GM21723 (cell line): ENCODE results near the gene RNF121.

Experiments
- ATAC-seq: cut with Tn5 transposase; IDR thresholded peaks from one replicate; pipeline ENCODE4 v1.9.1; 2021; ENCODE audit warnings: mild to moderate bottlenecking, moderate library complexity; ENCODE audit not compliant: unreplicated experiment

RNF121 gene

DNA sequence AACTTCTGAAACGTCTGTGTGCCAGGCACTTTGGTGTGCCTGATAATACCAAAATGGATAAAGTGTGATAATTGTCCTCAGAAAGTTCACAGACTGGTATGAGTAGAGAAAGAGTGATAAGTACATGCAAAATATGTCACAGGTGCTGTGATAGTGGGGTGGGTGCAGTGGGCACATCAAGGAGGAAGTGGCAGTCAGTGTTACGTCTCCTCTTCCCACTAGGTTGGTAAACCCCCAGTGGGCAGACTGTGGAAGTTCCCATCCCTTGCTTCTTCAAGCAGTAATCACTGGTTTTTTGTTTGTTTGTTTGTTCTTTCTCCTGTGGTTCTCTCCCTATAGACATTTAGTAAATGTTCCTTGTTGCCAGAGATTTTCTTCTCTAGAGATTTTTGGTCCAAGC, 5.4 kb downstream of the RNF121 start:
- ATAC-seq, result no peak

DNA sequence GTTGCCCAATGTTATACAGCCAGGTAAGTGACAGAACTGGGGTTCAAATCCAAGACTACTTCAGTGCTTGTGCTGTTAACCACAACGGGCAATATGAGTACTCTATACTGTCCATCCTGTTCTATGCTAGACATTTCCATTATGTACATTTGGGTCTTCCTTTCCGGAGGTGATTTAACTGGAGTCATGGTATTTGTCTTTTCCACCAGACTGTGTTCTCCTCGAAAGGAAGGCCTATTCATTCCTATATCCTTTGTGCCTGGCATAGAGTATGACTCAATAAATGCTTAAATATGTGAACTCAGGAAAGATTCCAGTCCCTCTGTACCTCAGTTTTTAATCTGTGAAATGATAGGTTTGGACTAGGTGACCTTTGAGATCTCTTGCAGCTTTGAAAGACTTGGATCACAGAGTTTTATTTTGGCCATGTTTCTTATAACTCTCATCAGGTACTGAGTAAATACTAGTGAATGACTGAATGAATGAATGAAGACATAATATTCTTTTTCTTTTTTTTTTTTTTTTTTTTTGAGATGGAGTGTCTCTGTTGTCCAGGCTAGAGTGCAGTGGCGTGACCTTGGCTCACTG, 6.6 kb downstream of the RNF121 start:
- no peak for ATAC-seq

DNA sequence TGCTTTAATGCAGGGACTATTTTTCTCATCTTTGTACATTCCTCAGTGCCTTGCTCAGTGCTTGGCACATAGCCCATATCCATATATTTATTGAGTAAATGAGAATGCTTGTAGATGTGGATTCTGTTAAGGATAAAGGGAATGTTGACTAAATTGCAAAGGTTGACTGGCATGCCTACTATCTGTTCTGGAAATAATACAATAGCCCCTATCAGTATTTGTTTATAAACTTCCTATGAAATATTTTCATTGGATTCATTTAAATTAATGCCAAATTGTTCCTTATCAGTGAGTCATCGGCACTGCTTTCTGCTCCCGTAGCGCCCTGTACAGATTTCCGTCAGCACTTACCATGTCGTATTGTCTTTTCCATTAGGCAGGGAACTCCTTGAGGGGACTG, 8.0 kb downstream of the RNF121 start:
- no peak for ATAC-seq

DNA sequence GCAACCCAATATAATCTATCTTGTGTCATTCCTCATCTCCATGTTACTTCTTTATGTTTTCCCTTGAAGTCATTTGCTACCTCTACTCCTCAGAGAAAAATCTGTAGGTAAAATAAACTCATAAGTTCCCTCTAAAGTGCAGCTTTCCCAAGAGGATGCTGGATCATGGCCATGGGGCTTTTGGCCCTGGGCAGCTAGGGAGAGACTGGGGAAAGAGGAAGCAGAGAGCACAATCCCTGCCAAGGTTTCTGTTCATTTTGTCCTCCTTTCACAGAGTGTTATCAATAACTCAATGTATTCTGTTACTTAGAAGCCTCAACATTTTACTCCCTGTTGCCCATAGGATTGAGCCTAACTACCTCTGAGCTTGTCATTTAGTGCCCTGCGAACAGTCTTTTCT, 9.0 kb downstream of the RNF121 start:
- no peak for ATAC-seq

DNA sequence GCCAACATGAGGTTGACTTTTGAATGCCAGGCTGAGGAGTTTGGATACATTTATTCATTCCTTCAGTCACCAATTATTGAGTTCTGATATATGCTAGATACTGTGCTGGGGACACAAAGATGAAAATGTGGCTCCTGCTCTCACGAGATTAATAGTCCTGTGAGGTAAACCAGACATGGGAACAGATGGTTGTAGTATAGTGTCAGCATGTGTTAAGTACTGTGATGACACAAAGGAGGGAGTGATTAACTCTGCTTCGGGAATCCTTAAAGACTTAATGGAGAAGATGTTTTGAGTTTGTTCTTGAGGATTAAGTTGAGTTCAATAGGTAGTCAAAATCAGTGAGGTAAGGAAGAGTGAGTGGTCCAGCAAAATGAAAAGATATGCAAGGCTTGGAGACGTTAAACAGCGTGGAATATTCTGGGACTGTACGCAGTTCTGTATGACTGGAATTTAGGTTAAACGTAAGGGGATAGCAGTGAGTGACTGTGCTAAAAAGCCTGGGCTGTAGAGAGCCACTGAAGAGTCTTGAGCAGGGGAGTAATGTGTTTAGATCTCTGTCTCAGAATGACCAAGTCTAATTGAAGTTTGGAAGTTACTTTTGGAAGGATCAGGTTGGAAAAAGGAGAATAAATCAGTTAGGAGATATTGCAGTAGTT, 11.8 kb downstream of the RNF121 start:
- ATAC-seq, result no peak

DNA sequence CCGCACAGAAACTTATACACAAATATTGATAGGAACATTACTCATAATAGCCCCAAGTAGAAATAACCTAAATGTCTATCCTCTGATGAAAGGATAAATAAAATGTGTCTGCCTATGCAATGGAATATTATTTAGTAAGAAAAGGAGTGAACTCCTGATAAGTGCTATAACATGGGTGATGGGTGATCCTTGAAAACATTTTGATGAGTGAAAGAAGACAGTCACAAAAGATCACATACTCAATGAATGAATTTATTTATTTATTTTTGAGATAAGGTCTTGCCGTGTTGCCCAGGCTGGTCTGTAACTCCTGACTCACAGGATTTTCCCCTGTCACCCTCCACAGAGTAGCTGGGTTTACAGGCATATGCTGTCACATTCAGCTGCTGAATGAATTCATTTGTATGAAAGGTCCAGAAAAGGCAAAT, 17.3 kb downstream of the RNF121 start:
- ATAC-seq, result no peak

DNA sequence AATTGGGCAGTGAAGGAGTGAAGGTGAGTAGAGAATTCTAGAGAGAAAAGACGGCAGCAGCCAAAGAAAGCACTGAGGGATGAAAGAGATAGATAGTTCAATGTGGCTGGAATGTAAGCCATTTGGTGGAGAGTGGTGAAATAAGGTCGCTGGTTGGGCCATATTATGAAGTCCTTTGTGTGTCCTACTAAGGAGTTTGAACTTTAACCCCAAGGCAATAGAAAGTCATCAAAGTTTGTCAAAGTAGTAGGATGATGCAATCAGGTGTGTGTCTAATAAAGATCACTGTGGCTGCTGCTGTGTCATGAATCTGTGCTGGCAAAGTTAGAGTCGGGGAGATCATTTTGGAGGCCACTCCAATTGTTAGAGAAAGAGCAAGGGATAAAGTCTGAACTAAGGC, 18.7 kb downstream of the RNF121 start:
- ATAC-seq, result no peak

DNA sequence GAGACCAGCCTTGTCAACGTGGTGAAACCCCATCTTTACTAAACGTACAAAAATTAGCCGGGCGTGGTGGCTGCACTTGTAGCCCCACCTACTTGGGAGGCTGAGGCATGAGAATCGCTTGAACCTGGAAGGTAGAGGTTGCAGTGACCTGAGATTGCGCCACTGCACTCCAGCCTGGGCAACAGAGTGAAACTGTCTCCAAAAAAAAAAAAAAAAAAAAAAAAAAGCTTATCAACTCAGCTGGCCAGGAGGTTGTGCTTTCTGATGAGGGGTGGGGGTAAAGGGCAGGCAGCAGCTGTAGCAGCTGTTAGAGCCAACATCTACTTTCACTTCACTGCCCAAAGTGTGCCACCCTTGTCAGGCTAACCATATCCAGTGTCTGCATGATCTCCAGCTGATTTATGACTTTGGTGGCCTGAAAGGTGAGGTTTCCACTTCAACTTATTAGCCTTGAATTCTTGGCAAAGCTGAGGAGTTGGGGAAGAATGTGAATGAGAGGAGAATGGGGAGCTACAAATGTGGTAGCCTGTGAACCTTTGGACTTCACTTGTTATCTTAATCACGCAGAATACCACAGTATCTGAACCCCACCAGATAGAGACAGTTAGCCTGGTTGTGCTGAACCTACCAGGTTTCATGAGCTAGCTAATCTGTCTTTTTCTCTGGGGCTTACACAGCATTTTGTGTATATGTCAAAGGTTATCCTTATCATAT, 19.6 kb downstream of the RNF121 start:
- no peak for ATAC-seq

DNA sequence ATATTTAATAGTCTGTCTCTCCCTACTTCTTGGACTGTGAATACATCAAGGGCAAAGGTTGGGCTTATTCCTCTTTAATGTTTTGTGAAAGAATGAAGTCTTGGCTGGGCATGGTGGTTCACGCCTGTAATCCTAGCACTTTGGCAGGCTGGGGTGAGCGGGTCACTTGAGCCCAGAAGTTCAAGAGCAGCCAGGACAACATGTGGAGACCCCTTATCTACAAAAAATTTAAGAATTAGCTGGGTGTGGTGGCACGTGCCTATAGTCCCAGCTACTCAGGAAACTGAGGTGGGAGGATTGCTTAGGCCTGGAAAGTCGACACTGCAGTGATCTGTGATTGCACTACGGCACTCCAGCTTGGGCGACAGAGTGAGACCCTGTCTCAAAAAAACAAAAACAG, 20.2 kb downstream of the RNF121 start:
- ATAC-seq, result no peak

DNA sequence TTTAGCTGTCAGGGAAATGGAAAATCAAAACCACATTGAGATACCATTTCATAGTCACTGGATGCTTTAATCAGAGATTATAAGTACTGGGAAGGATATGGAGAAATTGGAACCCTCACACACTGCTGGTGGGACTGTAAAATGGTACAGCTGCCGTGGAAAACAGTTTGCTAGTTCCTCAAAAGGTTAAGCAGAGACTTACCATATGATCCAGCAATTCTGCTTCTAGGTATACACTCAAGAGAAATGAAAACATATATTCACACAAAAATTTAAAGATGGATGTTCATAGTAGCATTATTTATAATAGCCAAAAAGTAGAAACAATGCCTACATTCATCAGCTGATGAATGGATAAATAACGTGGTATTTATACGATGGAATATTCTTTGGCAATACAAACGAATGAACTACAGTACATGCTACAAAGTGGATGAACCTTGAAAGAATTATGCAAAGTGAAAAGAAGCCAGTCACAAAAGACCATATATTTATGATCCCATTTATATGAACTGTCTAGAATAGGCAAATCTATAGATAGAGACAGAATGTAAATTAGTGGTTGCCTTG, 23.0 kb downstream of the RNF121 start:
- ATAC-seq, result no peak

DNA sequence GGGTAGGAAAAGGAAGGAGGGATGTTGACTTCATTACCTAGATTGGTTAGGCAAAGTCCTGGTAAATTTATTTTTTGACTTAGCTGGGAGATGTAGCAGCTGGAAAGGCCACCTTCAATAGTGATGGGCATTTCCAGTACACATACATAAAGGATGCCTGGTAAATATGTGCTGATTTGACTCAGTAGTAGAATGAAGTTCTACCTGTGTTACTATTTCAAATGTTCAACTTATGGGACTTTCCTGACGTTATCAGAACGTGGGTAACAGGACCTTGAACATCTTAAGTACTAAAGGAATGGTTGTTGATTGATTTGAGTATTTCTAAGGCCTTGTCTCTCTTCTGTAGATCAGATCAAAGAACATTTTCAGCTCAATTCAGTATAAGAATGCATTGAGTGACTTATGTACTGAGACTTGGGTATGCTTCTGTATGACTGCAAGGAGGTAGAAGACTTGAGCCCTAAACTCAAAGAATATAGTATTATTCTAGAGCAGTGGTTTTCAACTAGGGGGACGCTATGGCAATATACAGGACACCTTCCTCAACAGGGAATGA, 27.1 kb downstream of the RNF121 start:
- ATAC-seq, result no peak

DNA sequence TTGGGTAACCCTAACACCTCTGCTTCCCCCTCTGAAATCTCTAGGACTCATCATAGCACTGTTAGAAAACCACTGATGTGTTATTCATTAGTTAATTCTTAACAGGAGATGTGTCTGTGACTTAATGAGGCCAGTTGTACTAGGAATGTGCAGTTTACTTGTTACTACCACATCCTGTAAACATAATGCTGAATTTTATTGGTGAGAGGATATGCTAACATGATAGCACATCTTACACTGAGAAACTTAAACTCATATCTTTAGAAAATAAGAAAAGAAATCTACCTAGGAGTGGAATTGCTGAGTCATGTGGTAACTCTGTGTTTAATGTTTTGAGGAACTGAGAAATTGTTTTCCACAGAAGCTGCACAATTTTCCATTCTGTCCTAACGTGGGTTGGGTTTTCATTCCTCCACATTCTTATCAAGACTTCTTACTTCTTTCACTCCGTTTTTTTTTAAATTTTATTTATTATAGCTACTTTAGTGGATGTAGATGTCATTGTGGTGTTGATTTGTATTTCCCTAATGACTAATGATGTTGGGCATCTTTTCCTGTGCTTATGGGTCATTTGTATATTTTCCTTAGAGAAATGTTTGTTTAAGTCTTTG, 33.7 kb downstream of the RNF121 start:
- peak; percentile 78 for ATAC-seq

DNA sequence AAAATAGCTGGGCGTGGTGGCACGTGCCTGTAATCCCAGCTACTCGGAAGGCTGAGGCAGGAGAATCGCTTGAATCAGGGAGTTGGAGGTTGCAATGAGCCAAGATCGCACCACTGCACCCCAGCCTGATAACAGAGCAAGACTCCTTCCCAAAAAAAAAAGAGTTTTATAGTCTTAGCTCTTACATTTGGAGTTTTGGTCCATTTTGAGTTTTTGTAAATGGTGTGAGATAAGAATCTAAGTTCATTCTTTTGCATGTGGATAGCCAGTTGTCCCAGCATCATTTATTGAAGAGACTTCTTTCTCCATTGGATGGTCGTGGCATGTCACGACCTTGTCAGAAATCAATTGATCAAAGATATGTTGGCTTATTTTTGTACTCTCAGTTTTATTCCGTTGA, 34.6 kb downstream of the RNF121 start:
- ATAC-seq, result no peak

DNA sequence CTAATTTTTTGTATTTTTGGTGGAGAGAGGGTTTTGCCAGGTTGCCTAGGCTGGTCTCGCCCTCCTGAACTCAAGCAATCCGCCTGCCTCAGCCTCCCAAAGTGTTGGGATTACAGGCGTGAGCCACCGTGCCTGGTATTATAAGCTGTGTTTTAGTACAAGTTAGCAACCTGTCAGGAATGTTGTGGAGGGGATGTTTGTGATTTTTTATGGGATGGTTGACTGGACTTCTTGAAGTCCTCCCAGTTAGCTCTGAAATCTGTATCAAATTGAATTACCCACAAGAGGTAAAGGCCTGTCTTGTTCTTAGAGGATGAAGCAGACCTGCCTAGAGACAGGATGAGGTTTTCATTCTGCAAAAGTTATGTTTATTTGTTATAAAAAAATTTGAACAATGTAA, 35.8 kb downstream of the RNF121 start:
- ATAC-seq, result no peak

DNA sequence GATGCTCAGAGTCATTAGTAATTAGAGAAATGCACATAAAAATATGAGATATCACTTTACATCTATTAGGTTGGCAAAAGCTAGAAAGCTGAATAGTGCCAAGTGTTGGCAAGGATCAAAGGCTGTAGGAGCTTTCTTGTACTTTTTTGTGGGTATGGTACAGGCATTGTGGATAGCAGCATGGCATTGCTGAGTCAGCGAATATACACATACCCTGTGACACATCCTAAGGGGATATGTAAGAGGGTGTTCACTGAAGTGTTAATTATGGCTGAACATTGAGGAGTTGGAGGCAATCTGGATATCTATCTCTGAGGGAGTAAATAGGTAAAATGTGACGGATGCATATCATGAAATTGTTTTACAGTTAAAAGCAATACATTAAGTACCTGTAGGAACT, 42.8 kb downstream of the RNF121 start:
- ATAC-seq, result no peak

DNA sequence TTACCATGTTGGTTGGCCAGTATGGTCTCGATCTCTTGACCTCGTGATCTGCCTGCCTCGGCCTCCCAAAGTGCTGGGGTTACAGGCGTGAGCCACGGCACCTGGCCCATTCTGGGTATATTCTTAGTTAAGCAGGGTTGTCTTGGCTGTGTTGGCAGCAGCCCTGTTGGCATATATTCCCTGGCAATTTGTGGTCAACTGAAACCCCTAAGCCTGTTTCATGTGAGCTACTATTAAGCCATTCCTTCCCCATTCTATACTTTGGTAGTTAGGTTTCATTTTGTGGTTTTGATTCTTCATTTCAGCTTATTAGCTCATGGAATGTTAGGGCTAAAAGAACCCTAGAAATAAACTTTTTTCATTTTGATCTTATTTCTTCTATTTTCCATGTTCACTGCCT, 47.7 kb downstream of the RNF121 start:
- no peak for ATAC-seq

DNA sequence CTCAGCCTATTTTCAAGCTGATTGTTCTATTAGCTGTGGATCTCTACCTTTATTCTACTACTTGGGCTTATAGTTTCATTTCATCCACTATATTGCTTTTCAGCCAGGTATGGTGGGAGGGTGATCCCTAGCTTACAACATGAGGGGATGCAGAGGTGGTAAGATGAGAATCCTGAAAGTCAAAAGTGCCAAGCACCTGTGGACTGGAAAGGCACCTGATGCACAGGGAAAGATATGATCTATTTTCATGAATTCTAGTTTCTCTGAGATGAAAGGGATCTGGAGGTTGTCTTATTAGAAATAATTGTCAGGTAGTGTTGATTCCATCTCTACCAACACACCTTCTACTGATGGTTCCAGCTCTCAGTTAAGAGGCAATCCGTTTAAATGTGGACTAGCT, 48.2 kb downstream of the RNF121 start:
- no peak for ATAC-seq

DNA sequence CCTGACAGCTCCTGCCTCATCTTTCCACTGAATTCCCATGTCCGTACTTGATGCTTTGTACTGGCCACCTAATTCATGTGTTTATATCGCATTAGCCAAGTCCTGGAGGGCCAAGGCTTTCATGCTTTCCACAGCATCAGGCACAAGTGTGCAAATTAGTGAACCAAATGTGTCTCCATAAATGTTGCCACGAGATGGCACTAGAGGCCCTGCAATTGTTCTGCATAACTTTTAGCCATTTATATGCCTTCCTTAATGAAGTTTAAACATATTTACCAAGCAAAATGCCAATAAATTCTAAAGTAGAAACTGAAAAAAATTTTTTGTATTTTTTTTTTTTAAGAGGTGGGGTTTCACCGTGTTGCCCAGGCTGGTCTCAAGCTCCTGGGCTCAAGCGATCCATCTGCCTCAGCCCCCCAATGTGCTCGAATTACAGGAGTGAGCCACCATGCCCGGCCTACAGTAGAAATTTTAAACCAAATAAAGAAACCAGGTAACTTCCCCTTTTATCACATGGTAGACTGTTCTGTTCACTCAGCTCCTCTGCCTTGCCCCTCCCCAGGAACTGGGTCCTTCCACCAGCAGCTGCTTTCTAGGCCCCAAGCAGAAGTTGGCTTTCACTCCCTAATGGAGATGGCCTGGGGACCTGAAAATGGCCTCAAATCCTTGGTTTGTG, 49.0 kb downstream of the RNF121 start:
- ATAC-seq, result no peak

DNA sequence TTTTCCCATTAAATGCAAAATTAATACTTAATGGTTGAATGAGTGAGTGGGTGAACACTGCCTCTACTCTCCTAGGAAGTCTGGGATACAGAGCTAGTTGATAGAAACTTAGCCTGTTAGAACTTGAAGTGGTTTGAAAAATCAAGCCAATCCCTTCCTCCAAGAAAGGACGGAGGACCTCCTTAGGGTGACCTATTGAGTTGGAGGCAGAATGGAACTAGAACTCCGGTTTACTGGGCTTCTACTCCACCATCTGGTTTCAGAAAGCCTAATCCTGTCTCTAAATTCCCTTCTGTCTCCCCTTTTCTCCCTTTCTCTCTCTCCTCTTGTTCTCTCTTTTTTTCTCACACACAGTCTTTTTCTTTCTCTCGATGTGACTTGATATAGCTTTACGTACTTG, 50.2 kb downstream of the RNF121 start:
- no peak for ATAC-seq

DNA sequence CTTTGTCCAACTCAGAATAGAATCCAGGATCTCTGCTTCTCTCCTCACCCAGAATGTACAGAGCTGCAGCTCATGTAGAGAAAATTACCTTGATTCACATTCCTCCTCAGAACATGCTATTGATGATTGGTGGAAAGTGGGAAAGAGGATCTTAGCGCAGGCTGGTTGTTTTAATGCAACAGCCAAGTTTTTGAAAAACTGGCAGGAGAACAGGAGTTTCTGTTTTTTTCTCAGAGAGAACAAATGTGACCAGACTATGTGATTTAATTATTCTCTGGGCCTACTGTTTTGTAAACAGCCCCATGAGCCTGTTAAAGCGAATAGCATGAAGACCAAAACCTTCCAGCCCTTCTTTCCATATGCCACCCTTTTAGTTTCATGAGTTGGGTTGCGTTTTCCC, 50.8 kb downstream of the RNF121 start:
- ATAC-seq, result no peak

DNA sequence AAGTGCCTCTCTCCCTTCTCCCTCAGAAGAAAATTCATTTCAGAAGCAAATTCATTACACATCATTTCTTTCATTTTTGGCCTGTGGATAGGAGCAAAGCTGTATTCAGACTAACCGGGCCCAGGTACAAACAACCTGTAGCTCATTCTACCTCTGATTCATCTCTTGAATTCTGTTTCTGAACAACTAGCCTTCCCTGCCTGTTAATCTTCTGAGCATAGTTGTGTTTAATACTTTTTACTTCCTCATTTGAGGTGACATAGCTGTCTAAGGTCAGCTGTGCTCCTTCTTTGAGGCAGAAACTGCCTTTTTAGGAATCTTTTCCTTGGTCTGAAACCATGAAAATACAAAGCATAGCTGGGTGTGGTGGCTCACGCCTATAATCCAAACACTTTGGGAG, 57.3 kb downstream of the RNF121 start:
- ATAC-seq, result no peak
